AG04450 (cell line): ENCODE data around the gene NDUFB10. TPM values are rescaled to one million over a fixed set of nuclear protein-coding genes. Genes with fewer than 3 reads are reported as not detected.
"Not testable (repeated sequence)": the region's sequence is repeated elsewhere in the genome, so short reads cannot be mapped to it uniquely, and the experiment has no call there.

Experiments used
- CTCF ChIA-PET: fragments of 300-600, 350-600 bp; formaldehyde crosslinking; extraction: SDS; loops from one replicate; lab custom pipeline; 2022; ENCODE audit warnings: antibody characterized with exemption, inconsistent platforms; lab: Charles Lee
- POLR2A ChIA-PET: fragments of 350-600 bp; formaldehyde crosslinking; extraction: SDS; loops from one replicate; lab custom pipeline; 2021; ENCODE audit warnings: antibody characterized with exemption, inconsistent platforms; lab: Yijun Ruan, JAX
- DNase-seq: peaks from one replicate; pipeline ENCODE4 v3.0.0-alpha.2; 2011; ENCODE audit warnings: low read depth, low spot score
- H3K27ac ChIP-seq: one replicate; pipeline ENCODE4 v1.5.1; 2012; ENCODE audit warnings: low read depth, low read length, control low read depth
- H3K27me3 ChIP-seq: one replicate; pipeline ENCODE4 v1.6.0; 2012; ENCODE audit warnings: low read length; ENCODE audit not compliant: control insufficient read depth, insufficient read depth
- H3K4me3 ChIP-seq: 2 replicates; pipeline ENCODE4 v1.5.1; 2011; ENCODE audit warnings: mild to moderate bottlenecking, low read depth, low read length, control low read depth
- H3K9me3 ChIP-seq: 2 replicates; pipeline ENCODE4 v1.5.1; 2012; ENCODE audit warnings: low read length; ENCODE audit not compliant: control insufficient read depth, insufficient read depth
- polyA plus RNA-seq: library from polyadenylated mRNA; depleted of rRNA; stranded (reverse); fragments of >200 nt; gene quantifications from 2 replicates; pipeline ENCODE4 v1.2.3, GENCODE V29; 2011
- TF ChIP-seq, protein P1 (sequence below): IDR thresholded peaks from 2 replicates; pipeline ENCODE4 v1.5.1; 2011; ENCODE audit warnings: low read depth, low read length, control low read depth, inconsistent platforms

The NDUFB10 gene
- polyA plus RNA-seq, 1 experiment, result 126 TPM

DNA sequence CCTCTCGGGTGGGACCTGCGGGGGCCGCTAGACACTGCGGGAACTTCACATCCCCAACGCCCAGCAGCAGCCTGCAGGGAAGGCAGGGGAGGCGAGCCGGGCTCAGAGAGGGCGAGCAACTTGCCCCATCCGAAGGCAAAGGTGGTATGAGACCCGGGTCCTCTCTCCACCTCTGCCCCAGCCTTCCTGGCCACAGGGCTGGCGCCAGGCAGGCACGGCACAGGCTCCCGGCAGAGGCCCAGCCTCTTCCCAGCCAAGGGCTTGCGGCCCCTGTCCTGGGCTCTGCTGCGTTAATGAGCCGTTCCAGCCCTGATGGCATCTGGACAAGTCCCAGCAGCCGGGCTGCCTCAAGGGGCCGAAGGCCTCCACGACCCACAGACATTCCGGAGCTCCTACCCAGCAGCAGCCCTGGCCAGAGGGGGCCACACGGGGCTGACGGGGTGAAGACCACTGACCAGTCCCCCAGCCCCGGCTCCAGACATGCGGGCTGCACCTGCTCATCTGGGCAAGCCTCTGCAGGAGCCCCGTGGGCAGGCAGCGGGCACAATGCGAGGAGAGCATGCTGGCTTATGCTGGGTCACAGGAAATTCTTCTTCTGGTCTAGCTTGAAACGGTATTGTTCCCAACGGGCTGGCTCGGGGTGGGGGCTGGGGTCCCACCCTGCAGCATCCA, 39.9 kb upstream of the NDUFB10 start:
- CTCF ChIA-PET, result no interaction called here
- POLR2A ChIA-PET, result no interaction called here
- H3K27ac ChIP-seq, result no peak overlapping the region
- DNase-seq, result no peak
- H3K4me3 ChIP-seq, result no peak overlapping the region
- peaks cover 89% of the 10 kb centered on the region for H3K27me3 ChIP-seq
- TF ChIP-seq, protein P1, sequence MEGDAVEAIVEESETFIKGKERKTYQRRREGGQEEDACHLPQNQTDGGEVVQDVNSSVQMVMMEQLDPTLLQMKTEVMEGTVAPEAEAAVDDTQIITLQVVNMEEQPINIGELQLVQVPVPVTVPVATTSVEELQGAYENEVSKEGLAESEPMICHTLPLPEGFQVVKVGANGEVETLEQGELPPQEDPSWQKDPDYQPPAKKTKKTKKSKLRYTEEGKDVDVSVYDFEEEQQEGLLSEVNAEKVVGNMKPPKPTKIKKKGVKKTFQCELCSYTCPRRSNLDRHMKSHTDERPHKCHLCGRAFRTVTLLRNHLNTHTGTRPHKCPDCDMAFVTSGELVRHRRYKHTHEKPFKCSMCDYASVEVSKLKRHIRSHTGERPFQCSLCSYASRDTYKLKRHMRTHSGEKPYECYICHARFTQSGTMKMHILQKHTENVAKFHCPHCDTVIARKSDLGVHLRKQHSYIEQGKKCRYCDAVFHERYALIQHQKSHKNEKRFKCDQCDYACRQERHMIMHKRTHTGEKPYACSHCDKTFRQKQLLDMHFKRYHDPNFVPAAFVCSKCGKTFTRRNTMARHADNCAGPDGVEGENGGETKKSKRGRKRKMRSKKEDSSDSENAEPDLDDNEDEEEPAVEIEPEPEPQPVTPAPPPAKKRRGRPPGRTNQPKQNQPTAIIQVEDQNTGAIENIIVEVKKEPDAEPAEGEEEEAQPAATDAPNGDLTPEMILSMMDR, result no peak
- peaks cover 3% of the 10 kb centered on the region; the same call in 1 of the 2 replicates for H3K9me3 ChIP-seq

DNA sequence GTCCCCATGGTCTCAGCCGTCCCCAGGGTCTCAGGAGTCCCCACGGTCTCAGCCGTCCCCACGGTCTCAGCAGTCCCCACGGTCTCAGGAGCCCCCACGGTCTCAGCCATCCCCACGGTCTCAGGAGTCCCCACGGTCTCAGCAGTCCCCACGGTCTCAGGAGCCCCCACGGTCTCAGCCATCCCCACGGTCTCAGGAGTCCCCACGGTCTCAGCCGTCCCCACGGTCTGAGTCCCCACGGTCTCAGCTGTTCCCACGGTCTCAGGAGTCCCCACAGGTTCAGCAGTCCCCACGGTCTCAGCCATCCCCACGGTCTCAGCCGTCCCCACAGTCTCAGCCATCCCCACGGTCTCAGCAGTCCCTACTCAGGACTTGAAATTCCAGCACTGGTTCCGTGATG, 39.2 kb upstream of the NDUFB10 start:
- peaks cover 87% of the 10 kb centered on the region for H3K27me3 ChIP-seq
- H3K4me3 ChIP-seq, H3K9me3 ChIP-seq, POLR2A ChIA-PET, H3K27ac ChIP-seq, DNase-seq, CTCF ChIA-PET: not testable (repeated sequence)

DNA sequence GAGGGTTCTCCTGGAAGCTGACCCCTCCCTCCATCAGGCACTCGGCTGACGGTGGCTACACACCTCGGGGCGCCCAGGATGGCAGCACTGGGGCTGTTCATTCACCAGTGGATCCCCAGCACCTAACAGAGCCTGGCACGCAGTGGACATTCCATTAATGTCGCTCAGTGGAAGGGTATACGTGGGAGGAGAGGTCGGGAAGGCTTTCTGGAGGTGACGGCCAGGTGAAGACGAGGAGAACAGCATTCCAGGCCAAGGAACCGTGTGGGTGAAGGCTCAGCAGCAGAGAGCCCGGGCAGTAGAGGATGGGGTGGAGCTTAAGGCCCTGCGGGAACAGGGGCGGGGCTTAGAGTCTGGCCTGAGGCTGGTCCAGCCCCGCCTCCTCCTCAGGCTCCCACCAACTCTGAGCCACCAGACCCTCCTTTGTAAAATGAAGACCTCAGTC, 38.6 kb upstream of the NDUFB10 start:
- Histone ChIP-seq H3K27me3 (peaks cover 85% of the 10 kb centered on the region), H3K9me3 (peaks cover 3% of the 10 kb centered on the region; the same call in 1 of the 2 replicates), H3K27ac (no peak overlapping the region), H3K4me3 (no peak overlapping the region)
- POLR2A ChIA-PET, result no interaction called here
- TF ChIP-seq, protein P1, result no peak
- no peak for DNase-seq
- CTCF ChIA-PET, result no interaction called here

DNA sequence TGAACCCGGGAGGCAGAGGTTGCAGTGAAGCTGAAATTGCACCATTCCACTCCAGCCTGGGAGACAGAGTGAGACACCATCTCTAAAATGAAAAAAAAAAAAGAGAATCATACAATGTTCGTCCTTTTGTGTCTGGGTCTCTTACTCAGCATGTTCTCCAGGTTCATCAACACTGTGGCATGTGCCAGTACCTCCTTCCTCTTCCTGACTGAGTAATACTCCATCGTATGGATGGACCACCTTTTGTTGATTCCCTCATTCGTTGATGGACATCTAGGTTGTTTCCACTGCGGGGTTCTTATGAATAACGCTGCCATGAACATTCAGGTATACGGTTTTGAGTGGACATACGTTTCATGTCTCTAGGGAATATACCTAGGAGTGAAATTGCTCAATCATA, 37.0 kb upstream of the NDUFB10 start:
- Histone ChIP-seq H3K27me3 (peaks cover 69% of the 10 kb centered on the region), H3K27ac (no peak overlapping the region), H3K4me3 (no peak overlapping the region), H3K9me3 (peaks cover 3% of the 10 kb centered on the region; the same call in 1 of the 2 replicates)
- TF ChIP-seq, protein P1, result no peak
- POLR2A ChIA-PET, result no interaction called here
- no peak for DNase-seq
- CTCF ChIA-PET, result no interaction called here

DNA sequence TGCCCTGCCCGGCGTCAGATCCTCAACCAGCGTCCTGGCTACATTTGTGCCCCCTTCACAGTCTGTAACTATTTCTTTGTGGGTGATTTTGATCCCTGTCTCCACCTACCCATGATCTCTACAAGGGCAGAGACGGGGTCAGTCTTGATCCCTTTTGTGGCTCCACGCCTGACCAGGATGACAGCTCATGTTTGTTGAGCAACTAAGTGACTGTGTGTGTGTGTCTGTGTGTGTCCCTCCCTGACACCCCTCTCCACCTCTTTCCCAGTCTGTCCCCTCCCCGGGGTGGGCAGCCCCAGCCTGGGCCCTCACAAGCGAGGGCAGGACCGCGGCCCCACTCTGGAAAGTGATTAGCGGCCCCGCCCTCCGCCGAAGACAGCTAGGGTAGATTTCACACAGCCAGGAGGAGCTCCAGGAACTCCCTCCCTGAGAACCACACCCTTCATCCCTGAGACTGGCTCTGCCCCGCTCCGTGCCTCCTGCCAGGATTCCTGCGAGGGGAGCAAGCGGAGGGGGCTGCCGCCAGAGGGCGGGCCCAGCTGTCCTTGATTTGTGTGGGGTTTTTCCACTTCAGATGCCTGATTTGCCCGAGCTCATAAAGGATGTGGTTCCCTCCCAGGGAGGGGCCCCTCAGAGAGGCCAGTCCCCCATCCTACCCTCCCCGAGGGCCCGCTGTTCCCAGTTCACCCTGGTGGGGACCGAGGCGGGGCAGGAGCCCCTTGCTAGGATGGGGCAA, 35.9 kb upstream of the NDUFB10 start:
- Histone ChIP-seq H3K27me3 (peaks cover 64% of the 10 kb centered on the region), H3K9me3 (peaks cover 3% of the 10 kb centered on the region; the same call in 1 of the 2 replicates), H3K27ac (no peak overlapping the region), H3K4me3 (no peak overlapping the region)
- ChIA-PET CTCF (interaction anchor here (0.8 to 1.0 kb wide), 2 partner anchors 36 to 89 kb away, joined by 3 read pairs; no protein-coding TSS in a partner anchor), POLR2A (no interaction called here)
- no peak for DNase-seq
- TF ChIP-seq, protein P1, result peak; percentile 31; the same call in 1 of the 2 replicates
